ENCODE results near the gene RPS6KA4.
"Not testable (repeated sequence)": the region's sequence is repeated elsewhere in the genome, so short reads cannot be mapped to it uniquely, and the experiment has no call there.

Gene RPS6KA4

DNA sequence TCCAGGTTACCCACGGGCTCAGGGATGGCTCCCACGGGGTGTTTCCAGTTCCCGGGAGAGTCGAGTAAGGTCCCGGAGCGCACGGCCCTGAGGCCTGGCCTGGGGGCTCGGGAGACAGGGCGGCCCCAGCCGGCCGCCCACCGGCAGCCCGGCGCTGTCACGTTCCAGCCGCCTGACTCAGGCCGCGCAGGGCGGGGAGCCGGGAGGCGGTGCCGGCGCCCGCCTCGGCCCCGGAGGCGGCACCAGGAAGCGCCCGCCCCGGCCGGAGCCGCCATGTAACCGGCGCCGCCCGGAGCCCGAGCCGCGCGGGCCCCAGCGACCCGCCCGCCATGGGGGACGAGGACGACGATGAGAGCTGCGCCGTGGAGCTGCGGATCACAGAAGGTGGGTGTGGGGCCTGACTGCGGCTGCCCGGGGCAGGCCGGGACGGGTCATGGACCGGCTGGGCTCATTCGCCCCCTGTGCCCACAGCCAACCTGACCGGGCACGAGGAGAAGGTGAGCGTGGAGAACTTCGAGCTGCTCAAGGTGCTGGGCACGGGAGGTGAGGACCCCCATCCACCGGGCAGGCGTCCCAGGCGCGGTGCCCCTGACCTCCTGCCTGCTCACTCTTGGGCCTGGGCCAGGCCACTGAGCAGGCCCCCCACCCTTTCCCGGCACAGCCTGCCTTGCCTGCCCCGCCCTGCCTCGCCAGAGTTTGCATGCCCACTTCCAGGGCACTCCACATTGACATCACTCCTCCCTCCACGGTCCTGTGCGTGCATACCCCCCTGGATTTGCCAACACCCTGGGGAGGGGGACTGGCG lies at the start of gene RPS6KA4:
TSS of gene RPS6KA4 (plus strand) at position 256 of the 805 bp plus-strand sequence. CDS start at position 330, 74 bp downstream.
- peaks cover 26% of the 10 kb centered on the region for H3K4me1 Mint-ChIP-seq
- peaks cover 7% of the 10 kb centered on the region for H3K36me3 Mint-ChIP-seq
- no peaks in the 10 kb centered on the region for H3K27me3 Mint-ChIP-seq
- H3K4me3 Mint-ChIP-seq, result peak within 1 kb of the TSS; percentile 94
- H3K27ac Mint-ChIP-seq, result peak within 1 kb of the TSS; percentile 58
- DNase-seq (ENCODE audit: low spot score in 2 of 2), result peak; percentile 38 to 54
- H3K9me3 Mint-ChIP-seq, result no peaks in the 10 kb centered on the region
- peak; percentile 78 for ATAC-seq (ENCODE audit: low read depth)

- H3K27ac Mint-ChIP-seq, result peak overlapping the region; percentile 68
- no peak overlapping the region for H3K4me3 Mint-ChIP-seq
- no peaks in the 10 kb centered on the region for H3K9me3 Mint-ChIP-seq
- peaks cover 7% of the 10 kb centered on the region for H3K36me3 Mint-ChIP-seq
- H3K27me3 Mint-ChIP-seq, result no peaks in the 10 kb centered on the region
- no peak for ATAC-seq (ENCODE audit: low read depth)
- H3K4me1 Mint-ChIP-seq, result peaks cover 14% of the 10 kb centered on the region
- DNase-seq (ENCODE audit: low spot score in 2 of 2), result no peak
Observed at GRCh38 chr11:64312947-64313346, 46.0 kb upstream of the RPS6KA4 start.

- Mint-ChIP-seq H3K4me1 (peaks cover 16% of the 10 kb centered on the region), H3K27me3 (no peaks in the 10 kb centered on the region), H3K36me3 (peaks cover 7% of the 10 kb centered on the region), H3K27ac (peak overlapping the region; percentile 68), H3K9me3 (no peaks in the 10 kb centered on the region), H3K4me3 (no peak overlapping the region)
- ATAC-seq (ENCODE audit: low read depth) (no peak), DNase-seq (ENCODE audit: low spot score in 2 of 2) (no peak)
Observed at GRCh38 chr11:64313491-64314145, 45.3 kb upstream of the RPS6KA4 start.

DNA sequence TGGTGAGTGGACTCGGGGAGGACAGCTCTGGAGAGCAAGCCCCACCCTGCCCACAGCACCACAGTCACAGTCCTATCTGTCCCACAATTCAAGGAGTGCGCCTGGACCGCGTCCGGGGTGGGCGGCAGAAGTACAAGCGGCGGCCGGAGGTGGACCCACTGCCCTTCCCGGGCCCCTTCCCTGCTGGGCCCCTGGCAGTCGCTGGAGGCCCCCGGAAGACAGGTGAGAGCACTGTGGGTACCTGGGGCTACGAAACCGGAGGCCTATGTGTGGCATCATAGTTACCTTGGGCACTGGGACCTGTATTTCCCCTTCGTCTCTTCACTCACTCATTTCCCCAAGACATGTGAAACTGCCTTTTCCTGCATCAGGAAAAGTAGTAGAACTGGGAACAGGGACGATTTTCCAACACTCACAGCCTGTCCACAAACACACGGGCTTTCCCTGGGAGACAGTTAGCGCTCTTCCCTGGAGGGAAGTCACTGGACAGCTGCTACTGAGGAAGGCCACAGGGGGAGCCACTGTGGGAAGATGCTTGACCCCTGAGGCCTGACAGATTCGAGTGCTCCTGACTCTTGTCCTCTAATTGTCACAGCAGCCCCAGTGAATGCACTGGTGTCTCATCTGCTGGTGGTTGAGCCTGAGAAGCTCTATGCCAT lies 44.7 kb upstream of the RPS6KA4 start:
- Mint-ChIP-seq H3K4me1 (peaks cover 21% of the 10 kb centered on the region), H3K27me3 (no peaks in the 10 kb centered on the region), H3K27ac (no peak overlapping the region), H3K36me3 (peaks cover 7% of the 10 kb centered on the region), H3K4me3 (no peak overlapping the region), H3K9me3 (no peaks in the 10 kb centered on the region)
- no peak for ATAC-seq (ENCODE audit: low read depth)
- no peak for DNase-seq (ENCODE audit: low spot score in 2 of 2)

DNA sequence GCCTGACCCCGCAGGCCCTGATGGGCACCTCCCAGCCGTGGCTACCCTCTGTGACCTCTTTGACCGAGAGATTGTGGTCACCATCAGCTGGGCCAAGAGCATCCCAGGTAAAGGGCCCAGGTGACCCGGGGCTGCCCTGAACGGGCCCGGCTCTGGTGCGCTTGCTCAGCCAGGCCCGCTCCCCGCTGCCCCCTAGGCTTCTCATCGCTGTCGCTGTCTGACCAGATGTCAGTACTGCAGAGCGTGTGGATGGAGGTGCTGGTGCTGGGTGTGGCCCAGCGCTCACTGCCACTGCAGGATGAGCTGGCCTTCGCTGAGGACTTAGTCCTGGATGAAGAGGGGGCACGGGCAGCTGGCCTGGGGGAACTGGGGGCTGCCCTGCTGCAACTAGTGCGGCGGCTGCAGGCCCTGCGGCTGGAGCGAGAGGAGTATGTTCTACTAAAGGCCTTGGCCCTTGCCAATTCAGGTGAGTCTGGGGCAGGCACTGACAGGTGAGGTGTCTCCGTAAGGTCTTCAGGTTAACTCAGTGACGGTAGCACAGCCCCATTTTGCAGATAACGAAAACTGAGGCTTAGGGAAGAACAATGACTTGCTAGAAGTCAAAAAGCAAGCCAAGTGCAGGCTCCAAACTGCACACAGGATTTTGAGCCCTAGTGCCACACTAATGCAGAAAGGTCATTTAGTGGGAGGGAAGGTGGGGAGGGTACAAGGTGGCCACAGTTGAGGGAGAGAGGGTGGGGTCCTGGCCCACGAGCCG lies 44.0 kb upstream of the RPS6KA4 start:
- no peak overlapping the region for H3K27ac Mint-ChIP-seq
- H3K9me3 Mint-ChIP-seq, result no peaks in the 10 kb centered on the region
- H3K4me1 Mint-ChIP-seq, result peaks cover 22% of the 10 kb centered on the region
- peaks cover 7% of the 10 kb centered on the region for H3K36me3 Mint-ChIP-seq
- DNase-seq (ENCODE audit: low spot score in 2 of 2) (no peak), ATAC-seq (ENCODE audit: low read depth) (no peak)
- no peaks in the 10 kb centered on the region for H3K27me3 Mint-ChIP-seq
- no peak overlapping the region for H3K4me3 Mint-ChIP-seq

GRCh38 chr11:64315667-64316526 lies 43.1 kb upstream of the RPS6KA4 start:
- H3K27me3 Mint-ChIP-seq; ATAC-seq (ENCODE audit: low read depth); H3K9me3 Mint-ChIP-seq; DNase-seq (ENCODE audit: low spot score in 2 of 2): not testable (repeated sequence)
- H3K36me3 Mint-ChIP-seq, result peaks cover 11% of the 10 kb centered on the region
- H3K4me3 Mint-ChIP-seq, result peak overlapping the region; percentile 96
- H3K27ac Mint-ChIP-seq, result peak overlapping the region; percentile 99
- H3K4me1 Mint-ChIP-seq, result peaks cover 21% of the 10 kb centered on the region

- peak overlapping the region; percentile 96 for H3K4me3 Mint-ChIP-seq
- no peaks in the 10 kb centered on the region for H3K9me3 Mint-ChIP-seq
- no peaks in the 10 kb centered on the region for H3K27me3 Mint-ChIP-seq
- no peak for DNase-seq (ENCODE audit: low spot score in 2 of 2)
- peak; percentile 21 for ATAC-seq (ENCODE audit: low read depth)
- peaks cover 20% of the 10 kb centered on the region for H3K4me1 Mint-ChIP-seq
- peaks cover 15% of the 10 kb centered on the region for H3K36me3 Mint-ChIP-seq
- peak overlapping the region; percentile 99 for H3K27ac Mint-ChIP-seq
Observed at GRCh38 chr11:64316672-64317324, 42.2 kb upstream of the RPS6KA4 start.

DNA sequence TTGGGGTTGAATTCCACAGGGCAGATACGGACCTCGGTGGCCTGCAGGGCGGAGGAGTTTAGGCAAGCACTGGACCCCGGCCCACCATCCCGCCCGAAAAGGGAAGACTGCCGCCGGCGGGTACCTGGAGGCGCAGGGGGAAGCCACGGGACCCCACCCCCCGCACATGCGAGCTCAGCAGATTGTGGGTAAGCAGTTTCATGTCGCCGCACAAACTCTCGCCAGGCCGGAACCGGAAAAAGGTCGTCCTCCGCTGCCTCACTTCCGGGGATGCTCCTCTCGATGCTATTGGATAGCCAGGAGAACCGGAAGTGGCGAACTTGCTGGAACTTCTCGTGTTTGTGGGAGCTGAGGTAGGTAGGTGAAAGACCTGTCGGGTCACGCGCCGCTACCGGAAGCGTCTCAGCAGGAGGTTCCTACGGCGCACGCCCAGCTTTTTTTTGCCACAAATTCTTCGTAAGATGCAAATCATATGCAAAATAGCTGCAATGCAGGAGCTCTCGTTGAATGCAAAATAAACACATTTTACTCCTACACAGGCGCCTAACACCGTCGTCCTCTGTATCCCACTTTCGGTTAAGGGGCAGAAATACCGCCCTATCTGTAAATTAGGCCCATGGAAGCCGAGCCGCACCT lies 41.5 kb upstream of the RPS6KA4 start, which contains the start of gene TRMT112:
TSS of gene TRMT112 (minus strand) at position 235 of the 636 bp plus-strand sequence. CDS start at position 202, 33 bp downstream.
- DNase-seq (ENCODE audit: low spot score in 2 of 2), result peak; percentile 87 to 89
- peaks cover 15% of the 10 kb centered on the region for H3K36me3 Mint-ChIP-seq
- ATAC-seq (ENCODE audit: low read depth), result peak; percentile 70
- peaks cover 20% of the 10 kb centered on the region for H3K4me1 Mint-ChIP-seq
- H3K27ac Mint-ChIP-seq, result peak within 1 kb of the TSS; percentile 99
- H3K9me3 Mint-ChIP-seq, result no peaks in the 10 kb centered on the region
- no peaks in the 10 kb centered on the region for H3K27me3 Mint-ChIP-seq
- peak within 1 kb of the TSS; percentile 96 for H3K4me3 Mint-ChIP-seq

DNA sequence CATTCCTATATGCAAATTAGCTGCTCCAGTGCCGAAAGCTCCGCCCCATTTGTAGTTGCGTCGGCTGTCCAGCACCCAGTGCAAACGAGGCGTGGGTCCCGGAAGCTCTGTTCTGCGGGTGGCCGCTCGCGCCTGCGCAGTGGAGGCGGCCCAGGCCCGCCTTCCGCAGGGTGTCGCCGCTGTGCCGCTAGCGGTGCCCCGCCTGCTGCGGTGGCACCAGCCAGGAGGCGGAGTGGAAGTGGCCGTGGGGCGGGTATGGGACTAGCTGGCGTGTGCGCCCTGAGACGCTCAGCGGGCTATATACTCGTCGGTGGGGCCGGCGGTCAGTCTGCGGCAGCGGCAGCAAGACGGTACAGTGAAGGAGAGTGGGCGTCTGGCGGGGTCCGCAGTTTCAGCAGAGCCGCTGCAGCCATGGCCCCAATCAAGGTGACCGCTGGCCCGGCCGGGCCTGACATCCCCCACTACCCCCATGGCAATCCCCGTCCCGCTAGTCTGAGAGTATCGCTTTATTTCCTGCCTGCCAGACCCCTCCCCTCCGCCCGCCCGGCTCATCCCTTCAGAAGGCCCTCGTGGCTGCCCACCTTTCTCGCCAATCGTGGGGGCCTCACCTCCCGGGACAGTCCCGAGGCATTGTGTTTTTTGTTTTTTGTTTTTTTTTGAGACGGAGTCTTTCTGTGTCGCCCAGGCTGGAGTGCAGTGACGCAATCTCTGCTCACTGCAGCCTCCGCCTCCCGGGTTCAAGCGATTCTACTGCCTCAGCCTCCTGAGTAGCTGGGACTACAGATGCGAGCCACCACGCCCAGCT lies 40.8 kb upstream of the RPS6KA4 start, which contains the start of gene PRDX5:
TSS of gene PRDX5 (plus strand) at position 161 of the 805 bp plus-strand sequence. CDS start at position 256, 95 bp downstream.
- H3K27ac Mint-ChIP-seq, result peak within 1 kb of the TSS; percentile 99
- peaks cover 13% of the 10 kb centered on the region for H3K4me1 Mint-ChIP-seq

GRCh38 chr11:64318766-64319761 lies 39.9 kb upstream of the RPS6KA4 start:
- no peaks in the 10 kb centered on the region for H3K9me3 Mint-ChIP-seq
- ATAC-seq (ENCODE audit: low read depth), result no peak
- H3K27ac Mint-ChIP-seq, result peak overlapping the region; percentile 99
- DNase-seq (ENCODE audit: low spot score in 2 of 2), result no peak
- H3K4me3 Mint-ChIP-seq, result peak overlapping the region; percentile 96
- peaks cover 11% of the 10 kb centered on the region for H3K4me1 Mint-ChIP-seq
- peaks cover 11% of the 10 kb centered on the region for H3K36me3 Mint-ChIP-seq
- H3K27me3 Mint-ChIP-seq, result no peaks in the 10 kb centered on the region

More for the DNA sequence above, 40.8 kb upstream of the RPS6KA4 start, which contains the start of gene PRDX5:
- DNase-seq (ENCODE audit: low spot score in 2 of 2) (peak; percentile 59 to 94), ATAC-seq (ENCODE audit: low read depth) (peak; percentile 74)
- no peaks in the 10 kb centered on the region for H3K9me3 Mint-ChIP-seq
- peak within 1 kb of the TSS; percentile 96 for H3K4me3 Mint-ChIP-seq
- H3K36me3 Mint-ChIP-seq, result peaks cover 11% of the 10 kb centered on the region
- H3K27me3 Mint-ChIP-seq, result no peaks in the 10 kb centered on the region

Data from memory B cell (primary cell).